ENCODE measurements around the gene RPP25L. TPM values are rescaled to one million over a fixed set of nuclear protein-coding genes. Genes with fewer than 3 reads are reported as not detected.

Gene RPP25L
- total RNA-seq, 2 donors from 2014 or later, result 8.6 to 16.9 TPM

GRCh38 chr9:34612788-34613390 is 992 bp upstream of the RPP25L start:
- intact Hi-C loops (cut with DNase I), result no loop called here
- Histone ChIP-seq H3K4me3 (peak overlapping the region in 1 of 2 donors; percentile 37), H3K27me3 (no peaks in the 10 kb centered on the region), H3K27ac (peak overlapping the region in 2 of 4 donors; percentile 55 to 75), H3K4me1 (peaks cover 24% of the 10 kb centered on the region), H3K9me3 (no peaks in the 10 kb centered on the region), H3K36me3 (replicated peaks in 1 of 2; ENCODE audit: insufficient read depth in 1 of 2, low read depth in 2 of 2) (peaks cover 5 to 12% of the 10 kb centered on the region in 2 donors)
- TF ChIP-seq POLR2A (IDR thresholded peaks at IDR 0.05) (no peak), CTCF (IDR thresholded peaks at IDR 0.05) (peak; percentile 75 to 87 (median 83))
- peak; percentile 70 for ATAC-seq
- peak; percentile 77 to 82 (median 81) for DNase-seq
- WGBS, 2 donors, result 1 to 2% methylated on average over 15 of the region's 15 CpGs

DNA sequence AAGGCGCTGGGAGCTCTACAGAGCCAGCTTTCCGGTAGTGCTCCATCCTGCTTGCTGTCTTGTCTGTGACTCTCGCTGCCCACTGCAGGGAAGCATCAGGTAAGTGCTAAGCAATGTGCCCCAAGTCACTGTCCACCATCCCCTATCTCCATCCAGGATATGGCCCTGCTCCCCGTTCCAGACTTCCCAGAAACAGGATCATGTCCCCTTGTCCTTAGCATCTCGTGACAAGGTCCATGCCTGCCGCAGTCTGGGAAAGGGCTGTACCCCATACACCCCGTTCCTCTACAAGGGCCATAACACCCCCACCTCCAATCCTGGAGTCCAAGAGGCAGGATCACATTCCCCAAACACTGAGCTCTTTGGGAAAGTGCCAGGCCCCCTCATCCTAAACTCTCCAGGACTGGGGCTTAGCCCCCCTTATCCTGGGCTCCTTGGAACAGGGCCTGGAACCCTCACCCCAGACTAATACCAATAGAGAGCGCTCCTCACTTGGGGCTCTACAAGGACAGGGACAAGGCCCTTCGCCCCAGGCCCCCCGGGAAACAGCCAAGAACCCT is 566 bp downstream of the RPP25L start:
- intact Hi-C loops (cut with DNase I), result no loop called here
- 46 to 59% methylated on average over 8 to 10 of the region's 10 CpGs for WGBS, 2 donors
- ATAC-seq (peak; percentile 15), DNase-seq (peak in 1 of 4 donors; percentile 36)
- no peak for TF ChIP-seq CTCF (IDR thresholded peaks at IDR 0.05)
- no peak for TF ChIP-seq POLR2A (IDR thresholded peaks at IDR 0.05)
- Histone ChIP-seq H3K4me3 (peak overlapping the region; percentile 37 to 57), H3K36me3 (replicated peaks in 1 of 2; ENCODE audit: insufficient read depth in 1 of 2, low read depth in 2 of 2) (peaks cover 0 to under 1% of the 10 kb centered on the region in 2 donors), H3K4me1 (peaks cover 24% of the 10 kb centered on the region), H3K27me3 (no peaks in the 10 kb centered on the region), H3K27ac (peak overlapping the region; percentile 55 to 75 (median 62)), H3K9me3 (no peaks in the 10 kb centered on the region)

- ATAC-seq (no peak), DNase-seq (peak in 1 of 4 donors; percentile 32)
- TF ChIP-seq CTCF (IDR thresholded peaks at IDR 0.05), result no peak
- no peak for TF ChIP-seq POLR2A (IDR thresholded peaks at IDR 0.05)
- Histone ChIP-seq H3K27ac (no peak overlapping the region), H3K36me3 (replicated peaks in 1 of 2; ENCODE audit: insufficient read depth in 1 of 2, low read depth in 2 of 2) (no peaks in the 10 kb centered on the region), H3K9me3 (no peaks in the 10 kb centered on the region), H3K4me3 (no peak overlapping the region), H3K4me1 (peaks cover 24% of the 10 kb centered on the region), H3K27me3 (no peaks in the 10 kb centered on the region)
- 93% methylated on average over 3 to 20 of the region's 20 CpGs for WGBS, 2 donors
- intact Hi-C loops (cut with DNase I), result no loop called here
Measured at GRCh38 chr9:34610434-34611206, 1.3 kb downstream of the RPP25L start.

DNA sequence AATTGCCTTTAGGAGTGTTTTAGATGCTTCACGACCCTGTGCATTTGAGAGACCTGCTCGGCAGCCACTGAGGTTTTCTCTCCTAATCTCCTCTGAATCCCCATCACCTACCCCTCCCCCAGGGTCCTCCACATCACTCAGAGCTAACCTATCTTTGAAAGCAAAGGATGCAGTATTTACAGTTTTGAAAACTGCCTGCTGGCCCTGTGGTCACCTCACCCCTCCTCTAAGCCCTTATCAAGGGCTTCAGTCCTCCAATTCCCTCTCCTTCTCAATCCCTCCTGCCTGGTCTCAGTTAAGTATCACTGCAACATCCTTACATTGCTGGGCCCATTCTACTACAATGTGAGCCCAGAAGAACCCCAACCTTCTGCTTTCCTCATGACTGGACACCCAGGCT is 4.6 kb downstream of the RPP25L start:
- Histone ChIP-seq H3K27ac (no peak overlapping the region), H3K4me1 (peaks cover 15% of the 10 kb centered on the region), H3K4me3 (no peak overlapping the region), H3K36me3 (replicated peaks in 1 of 2; ENCODE audit: insufficient read depth in 1 of 2, low read depth in 2 of 2) (no peaks in the 10 kb centered on the region), H3K27me3 (no peaks in the 10 kb centered on the region), H3K9me3 (no peaks in the 10 kb centered on the region)
- WGBS, 2 donors, result 41 to 48% methylated on average over 2 of the region's 2 CpGs
- TF ChIP-seq POLR2A (IDR thresholded peaks at IDR 0.05) (no peak), CTCF (IDR thresholded peaks at IDR 0.05) (no peak)
- no peak for DNase-seq
- no peak for ATAC-seq
- intact Hi-C loops (cut with DNase I), result no loop called here
